MM.1S (cell line): Measurements from ENCODE around the gene LHX5.

Source experiments
- DNase-seq: peaks from one replicate; pipeline ENCODE4 v3.0.0-alpha.2; 2015
- H2AFZ ChIP-seq: fragments of 300-600 bp; sonication (generic); 2 replicates; pipeline ENCODE4 v1.6.0; 2016; ENCODE audit warnings: antibody characterized with exemption, low read length
- H3F3A ChIP-seq: fragments of 300-600 bp; sonication (generic); 2 replicates; pipeline ENCODE4 v1.6.1; 2016; ENCODE audit warnings: mild to moderate bottlenecking, antibody characterized with exemption, low read length, moderate library complexity, mixed read lengths; ENCODE audit not compliant: insufficient read depth
- H3K27ac ChIP-seq: fragments of 300-600 bp; sonication (generic); 2 replicates; pipeline ENCODE4 v1.5.1; 2016; ENCODE audit warnings: mild to moderate bottlenecking, low read length
- H3K27me3 ChIP-seq: fragments of 300-600 bp; sonication (generic); replicated peaks from 2 replicates; pipeline ENCODE4 v1.6.0; 2016; ENCODE audit warnings: low read length; ENCODE audit not compliant: insufficient read depth
- H3K36me3 ChIP-seq: fragments of 300-600 bp; sonication (generic); replicated peaks from 2 replicates; pipeline ENCODE4 v1.6.1; 2016; ENCODE audit warnings: mild to moderate bottlenecking, low read length, mixed read lengths; ENCODE audit not compliant: insufficient read depth
- H3K4me1 ChIP-seq: fragments of 300-600 bp; sonication (generic); 2 replicates; pipeline ENCODE4 v1.6.1; 2016; ENCODE audit warnings: low read length, mixed read lengths
- H3K4me2 ChIP-seq: fragments of 300-600 bp; sonication (generic); 2 replicates; pipeline ENCODE4 v1.6.0; 2016; ENCODE audit warnings: low read depth, low read length
- H3K4me3 ChIP-seq: fragments of 300-600 bp; sonication (generic); 2 replicates; pipeline ENCODE4 v1.5.1; 2016; ENCODE audit warnings: low read length, mixed read lengths
- H3K79me2 ChIP-seq: fragments of 300-600 bp; sonication (generic); 2 replicates; pipeline ENCODE4 v1.6.1; 2016; ENCODE audit warnings: mixed run types, low read length, mixed read lengths
- H3K9ac ChIP-seq: fragments of 300-600 bp; sonication (generic); 2 replicates; pipeline ENCODE4 v1.6.1; 2016; ENCODE audit warnings: low read length, mixed read lengths
- H3K9me2 ChIP-seq: fragments of 300-600 bp; sonication (generic); replicated peaks from 2 replicates; pipeline ENCODE4 v1.6.1; 2016; ENCODE audit warnings: mild to moderate bottlenecking, low read length, mixed read lengths; ENCODE audit not compliant: insufficient read depth
- H3K9me3 ChIP-seq: fragments of 300-600 bp; sonication (generic); replicated peaks from 2 replicates; pipeline ENCODE4 v1.6.1; 2016; ENCODE audit warnings: mild to moderate bottlenecking, low read length, mixed read lengths; ENCODE audit not compliant: insufficient read depth
- H4K20me1 ChIP-seq: fragments of 300-600 bp; sonication (generic); 2 replicates; pipeline ENCODE4 v1.6.1; 2016; ENCODE audit warnings: mild to moderate bottlenecking, low read length, moderate library complexity, mixed read lengths; ENCODE audit not compliant: insufficient read depth
- CTCF ChIP-seq: fragments of 300-600 bp; sonication (generic); IDR thresholded peaks from 2 replicates; pipeline ENCODE4 v1.5.1; 2016; ENCODE audit warnings: antibody characterized with exemption, low read length, mixed read lengths
- EZH2 ChIP-seq: fragments of 300-600 bp; sonication (generic); optimal IDR thresholded peaks from 2 replicates; pipeline ENCODE3; 2017; ENCODE audit warnings: low read depth, mild to moderate bottlenecking, antibody characterized with exemption, low read length, mixed read lengths
- EZH2phosphoT487 ChIP-seq: fragments of 300-600 bp; sonication (generic); IDR thresholded peaks from 2 replicates; pipeline ENCODE4 v1.6.1; 2018; ENCODE audit warnings: antibody characterized with exemption, low read length

The LHX5 gene

DNA sequence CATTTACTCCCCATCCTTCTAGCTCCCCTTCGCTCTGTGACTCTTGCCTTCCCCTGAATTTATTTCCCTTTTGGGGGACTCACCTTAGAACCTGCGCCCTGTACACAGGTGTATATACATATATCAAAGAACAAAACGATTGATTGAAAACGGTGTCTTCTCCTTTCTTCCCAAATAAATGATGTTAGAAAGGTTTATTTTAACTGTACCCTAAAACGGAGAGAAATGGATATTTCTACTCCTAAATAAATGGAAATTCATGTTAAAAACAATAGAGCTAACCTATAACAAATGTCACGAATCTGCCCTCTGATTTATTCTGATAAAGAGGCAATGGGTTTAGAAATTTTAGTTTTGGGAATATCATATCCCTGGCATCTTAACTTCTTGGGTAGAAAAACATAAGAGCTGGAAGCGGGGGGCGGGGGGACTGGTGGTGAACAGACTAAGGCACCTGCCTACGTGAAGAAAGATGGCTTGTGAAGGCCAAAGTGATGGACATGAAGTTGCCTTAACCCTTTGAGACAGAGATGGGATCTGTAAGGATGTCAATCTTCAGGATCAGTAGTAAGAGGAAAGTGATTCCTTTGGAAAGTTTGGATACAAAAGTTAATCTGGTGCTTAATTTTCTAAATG lies 8.8 kb upstream of the LHX5 start:
- no peak overlapping the region for H3K9ac ChIP-seq
- no peak for DNase-seq
- no peak overlapping the region for H3K27ac ChIP-seq
- H3K4me1 ChIP-seq: no peaks in the 10 kb centered on the region
- TF ChIP-seq EZH2phosphoT487: no peak
- TF ChIP-seq CTCF: no peak
- no peak for TF ChIP-seq EZH2
- H3K4me3 ChIP-seq: no peak overlapping the region
- no peaks in the 10 kb centered on the region for H3F3A ChIP-seq
- H3K27me3 ChIP-seq: peaks cover 5% of the 10 kb centered on the region
- H3K79me2 ChIP-seq: no peaks in the 10 kb centered on the region
- no peak overlapping the region for H2AFZ ChIP-seq
- no peak overlapping the region for H3K4me2 ChIP-seq
- no peaks in the 10 kb centered on the region for H3K36me3 ChIP-seq
- no peaks in the 10 kb centered on the region for H3K9me3 ChIP-seq
- no peaks in the 10 kb centered on the region for H4K20me1 ChIP-seq
- H3K9me2 ChIP-seq: no peaks in the 10 kb centered on the region

- H3K4me3 ChIP-seq: no peak overlapping the region
- H3F3A ChIP-seq: no peaks in the 10 kb centered on the region
- no peaks in the 10 kb centered on the region for H3K4me1 ChIP-seq
- no peak overlapping the region for H2AFZ ChIP-seq
- H4K20me1 ChIP-seq: no peaks in the 10 kb centered on the region
- H3K4me2 ChIP-seq: no peak overlapping the region
- no peak for DNase-seq
- H3K9me2 ChIP-seq: no peaks in the 10 kb centered on the region
- no peaks in the 10 kb centered on the region for H3K36me3 ChIP-seq
- H3K9me3 ChIP-seq: no peaks in the 10 kb centered on the region
- no peaks in the 10 kb centered on the region for H3K79me2 ChIP-seq
- peaks cover 9% of the 10 kb centered on the region for H3K27me3 ChIP-seq
- TF ChIP-seq EZH2phosphoT487 (no peak), CTCF (no peak), EZH2 (no peak)
- H3K27ac ChIP-seq: no peak overlapping the region
- no peak overlapping the region for H3K9ac ChIP-seq
Measured at GRCh38 chr12:113479590-113480335, 8.1 kb upstream of the LHX5 start.

DNA sequence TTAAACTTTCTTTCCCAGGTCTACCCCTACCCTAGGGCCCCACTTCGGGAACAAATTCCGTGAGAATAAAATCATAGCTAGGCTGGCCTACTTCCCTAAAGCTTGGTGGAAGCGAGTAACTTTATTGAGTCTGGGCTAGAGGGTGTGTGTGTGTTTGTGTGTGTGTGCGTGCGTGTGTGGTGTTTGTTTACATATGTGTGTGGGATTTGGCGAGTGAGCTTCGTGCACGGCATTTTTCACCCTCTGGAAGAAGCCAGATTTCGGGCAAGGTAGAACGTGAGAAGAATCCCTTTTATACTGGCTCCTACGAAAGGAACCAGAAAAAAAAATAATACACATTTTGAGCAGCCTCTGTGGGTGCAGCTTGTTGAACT lies 7.5 kb upstream of the LHX5 start:
- H3K27ac ChIP-seq: no peak overlapping the region
- no peaks in the 10 kb centered on the region for H3K4me1 ChIP-seq
- no peaks in the 10 kb centered on the region for H4K20me1 ChIP-seq
- no peak overlapping the region for H3K9ac ChIP-seq
- H3K9me3 ChIP-seq: no peaks in the 10 kb centered on the region
- H3K27me3 ChIP-seq: peaks cover 14% of the 10 kb centered on the region
- H3K79me2 ChIP-seq: no peaks in the 10 kb centered on the region
- TF ChIP-seq EZH2phosphoT487: no peak
- TF ChIP-seq EZH2: no peak
- TF ChIP-seq CTCF: no peak
- H3K9me2 ChIP-seq: no peaks in the 10 kb centered on the region
- H2AFZ ChIP-seq: no peak overlapping the region
- H3K4me2 ChIP-seq: no peak overlapping the region
- no peaks in the 10 kb centered on the region for H3F3A ChIP-seq
- H3K4me3 ChIP-seq: no peak overlapping the region
- no peaks in the 10 kb centered on the region for H3K36me3 ChIP-seq
- DNase-seq: no peak
